ENCODE data around the gene SULT1B1. TPM values are rescaled to one million over a fixed set of nuclear protein-coding genes. Genes with fewer than 3 reads are reported as not detected.

Gene SULT1B1
- total and polyA plus RNA-seq, 10 of the 15 experiments (the other 5 are each of a cell fraction or from before 2014, with no cell fraction given), result 0.01 to 0.05 (median 0.01) TPM; not detected in 7

DNA sequence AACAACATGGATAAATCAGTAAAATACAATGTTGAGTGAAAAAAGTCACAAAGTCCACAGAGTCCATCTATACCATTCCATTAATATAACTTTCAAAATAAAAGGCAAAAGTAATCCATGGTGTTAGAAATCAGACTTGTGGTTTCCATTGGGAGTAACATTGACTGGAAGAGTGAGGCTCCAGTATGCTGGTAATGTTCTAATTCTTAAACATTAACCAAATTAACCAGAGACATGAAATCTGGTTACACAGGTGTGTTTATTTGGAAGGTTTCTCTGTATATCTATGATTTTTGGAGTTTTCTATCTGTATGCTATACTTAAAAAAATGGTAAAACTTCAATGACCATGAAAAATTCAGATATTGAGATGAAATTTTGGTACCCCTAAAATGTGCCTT, 42.6 kb downstream of the SULT1B1 start:
- ChIA-PET SMC1A (ENCODE audit: uncharacterized antibody, unreplicated experiment) (interaction anchor here (0.6 kb wide), 1 partner anchor 651 kb away, joined by 3 read pairs; no protein-coding TSS in a partner anchor), CTCF (no interaction called here), RAD21 (ENCODE audit: unreplicated experiment) (no interaction called here), POLR2A (no interaction called here)
- no peak for FAIRE-seq
- in situ Hi-C loops (cut with MboI), result no loop called here
- H3K4me1 ChIP-seq (ENCODE audit: control insufficient read depth, insufficient read depth, low read length), result no peaks in the 10 kb centered on the region
- no peak for TF ChIP-seq SRF (IDR thresholded peaks at IDR 0.05; ENCODE audit: low read depth in 2 of 2, low read length in 2 of 2)
- TF ChIP-seq, protein P1, sequence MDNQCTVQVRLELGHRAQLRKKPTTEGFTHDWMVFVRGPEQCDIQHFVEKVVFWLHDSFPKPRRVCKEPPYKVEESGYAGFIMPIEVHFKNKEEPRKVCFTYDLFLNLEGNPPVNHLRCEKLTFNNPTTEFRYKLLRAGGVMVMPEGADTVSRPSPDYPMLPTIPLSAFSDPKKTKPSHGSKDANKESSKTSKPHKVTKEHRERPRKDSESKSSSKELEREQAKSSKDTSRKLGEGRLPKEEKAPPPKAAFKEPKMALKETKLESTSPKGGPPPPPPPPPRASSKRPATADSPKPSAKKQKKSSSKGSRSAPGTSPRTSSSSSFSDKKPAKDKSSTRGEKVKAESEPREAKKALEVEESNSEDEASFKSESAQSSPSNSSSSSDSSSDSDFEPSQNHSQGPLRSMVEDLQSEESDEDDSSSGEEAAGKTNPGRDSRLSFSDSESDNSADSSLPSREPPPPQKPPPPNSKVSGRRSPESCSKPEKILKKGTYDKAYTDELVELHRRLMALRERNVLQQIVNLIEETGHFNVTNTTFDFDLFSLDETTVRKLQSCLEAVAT (IDR thresholded peaks at IDR 0.05), result no peak
- no peaks in the 10 kb centered on the region for H3K79me2 ChIP-seq (ENCODE audit: control insufficient read depth, insufficient read depth, low read length)
- no peaks in the 10 kb centered on the region for H3K9me3 ChIP-seq (replicated peaks; ENCODE audit: control insufficient read depth, insufficient read depth, low read length)
- no peak overlapping the region for H3K27ac ChIP-seq (ENCODE audit: control insufficient read depth, insufficient read depth)
- H3K4me2 ChIP-seq (ENCODE audit: control insufficient read depth, insufficient read depth), result no peak overlapping the region
- intact Hi-C loops (cut with micrococcal nuclease; ENCODE audit: unreplicated experiment), result no loop called here
- no peak overlapping the region for H2AFZ ChIP-seq (ENCODE audit: control insufficient read depth, low read depth, low read length)
- no TSS peak for BruUV-seq (replicated peaks)
- H3K36me3 ChIP-seq (ENCODE audit: control insufficient read depth in 2 of 2, insufficient read depth in 2 of 2, low read length in 1 of 2), result no peaks in the 10 kb centered on the region
- H3K9ac ChIP-seq (ENCODE audit: control insufficient read depth, insufficient read depth, low read length), result no peak overlapping the region
- no peak for ATAC-seq
- DNase-seq (ENCODE audit: low read depth, low spot score), result no peak
- H4K20me1 ChIP-seq (ENCODE audit: control insufficient read depth, insufficient read depth), result no peaks in the 10 kb centered on the region
- H3K27me3 ChIP-seq (replicated peaks in 1 of 2; ENCODE audit: control insufficient read depth in 2 of 2, insufficient read depth in 2 of 2, low read length in 1 of 2), result no peaks in the 10 kb centered on the region; a peak in 1 of 4 replicates
- no peak overlapping the region for H3K4me3 ChIP-seq

DNA sequence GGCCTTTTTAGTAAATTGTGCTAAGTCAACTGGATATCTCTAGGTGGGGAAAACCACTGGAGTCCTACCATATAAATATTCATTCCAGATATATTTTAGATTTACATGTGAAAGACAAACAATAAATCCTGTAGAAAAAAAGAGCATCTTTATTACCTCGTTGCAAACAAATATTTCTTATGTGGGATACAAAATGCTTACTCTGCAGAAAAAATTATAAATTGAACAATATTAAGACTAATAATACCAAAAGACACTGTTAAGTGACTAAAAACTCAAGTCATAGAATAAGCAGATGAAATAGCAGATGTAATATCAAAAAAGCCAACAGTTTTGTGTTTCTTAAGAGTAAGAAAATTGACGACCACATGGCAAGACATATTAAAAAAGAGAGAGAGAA, 43.8 kb downstream of the SULT1B1 start:
- Histone ChIP-seq H4K20me1 (ENCODE audit: control insufficient read depth, insufficient read depth) (no peaks in the 10 kb centered on the region), H2AFZ (ENCODE audit: control insufficient read depth, low read depth, low read length) (no peak overlapping the region), H3K27ac (ENCODE audit: control insufficient read depth, insufficient read depth) (no peak overlapping the region), H3K9me3 (replicated peaks; ENCODE audit: control insufficient read depth, insufficient read depth, low read length) (no peaks in the 10 kb centered on the region), H3K9ac (ENCODE audit: control insufficient read depth, insufficient read depth, low read length) (no peak overlapping the region), H3K4me3 (no peak overlapping the region), H3K36me3 (ENCODE audit: control insufficient read depth in 2 of 2, insufficient read depth in 2 of 2, low read length in 1 of 2) (no peaks in the 10 kb centered on the region), H3K4me2 (ENCODE audit: control insufficient read depth, insufficient read depth) (no peak overlapping the region), H3K4me1 (ENCODE audit: control insufficient read depth, insufficient read depth, low read length) (no peaks in the 10 kb centered on the region), H3K27me3 (replicated peaks in 1 of 2; ENCODE audit: control insufficient read depth in 2 of 2, insufficient read depth in 2 of 2, low read length in 1 of 2) (no peaks in the 10 kb centered on the region; a peak in 1 of 4 replicates), H3K79me2 (ENCODE audit: control insufficient read depth, insufficient read depth, low read length) (no peaks in the 10 kb centered on the region)
- RAD21 ChIA-PET (ENCODE audit: unreplicated experiment), result no interaction called here
- ATAC-seq (no peak), FAIRE-seq (no peak), DNase-seq (ENCODE audit: low read depth, low spot score) (no peak)
- intact Hi-C loops (cut with micrococcal nuclease; ENCODE audit: unreplicated experiment), result no loop called here
- POLR2A ChIA-PET, result no interaction called here
- no TSS peak for BruUV-seq (replicated peaks)
- SMC1A ChIA-PET (ENCODE audit: uncharacterized antibody, unreplicated experiment), result no interaction called here
- in situ Hi-C loops (cut with MboI), result no loop called here
- CTCF ChIA-PET, result no interaction called here
- 0% methylated on average over 2 of the region's 2 CpGs for WGBS (ENCODE audit: insufficient coverage, insufficient replicate concordance, low lambda C conversion rate, missing lambda C conversion rate)
- no peak for TF ChIP-seq SREBF1 (IDR thresholded peaks at IDR 0.05; ENCODE audit: low read length)
- TF ChIP-seq, protein P2, sequence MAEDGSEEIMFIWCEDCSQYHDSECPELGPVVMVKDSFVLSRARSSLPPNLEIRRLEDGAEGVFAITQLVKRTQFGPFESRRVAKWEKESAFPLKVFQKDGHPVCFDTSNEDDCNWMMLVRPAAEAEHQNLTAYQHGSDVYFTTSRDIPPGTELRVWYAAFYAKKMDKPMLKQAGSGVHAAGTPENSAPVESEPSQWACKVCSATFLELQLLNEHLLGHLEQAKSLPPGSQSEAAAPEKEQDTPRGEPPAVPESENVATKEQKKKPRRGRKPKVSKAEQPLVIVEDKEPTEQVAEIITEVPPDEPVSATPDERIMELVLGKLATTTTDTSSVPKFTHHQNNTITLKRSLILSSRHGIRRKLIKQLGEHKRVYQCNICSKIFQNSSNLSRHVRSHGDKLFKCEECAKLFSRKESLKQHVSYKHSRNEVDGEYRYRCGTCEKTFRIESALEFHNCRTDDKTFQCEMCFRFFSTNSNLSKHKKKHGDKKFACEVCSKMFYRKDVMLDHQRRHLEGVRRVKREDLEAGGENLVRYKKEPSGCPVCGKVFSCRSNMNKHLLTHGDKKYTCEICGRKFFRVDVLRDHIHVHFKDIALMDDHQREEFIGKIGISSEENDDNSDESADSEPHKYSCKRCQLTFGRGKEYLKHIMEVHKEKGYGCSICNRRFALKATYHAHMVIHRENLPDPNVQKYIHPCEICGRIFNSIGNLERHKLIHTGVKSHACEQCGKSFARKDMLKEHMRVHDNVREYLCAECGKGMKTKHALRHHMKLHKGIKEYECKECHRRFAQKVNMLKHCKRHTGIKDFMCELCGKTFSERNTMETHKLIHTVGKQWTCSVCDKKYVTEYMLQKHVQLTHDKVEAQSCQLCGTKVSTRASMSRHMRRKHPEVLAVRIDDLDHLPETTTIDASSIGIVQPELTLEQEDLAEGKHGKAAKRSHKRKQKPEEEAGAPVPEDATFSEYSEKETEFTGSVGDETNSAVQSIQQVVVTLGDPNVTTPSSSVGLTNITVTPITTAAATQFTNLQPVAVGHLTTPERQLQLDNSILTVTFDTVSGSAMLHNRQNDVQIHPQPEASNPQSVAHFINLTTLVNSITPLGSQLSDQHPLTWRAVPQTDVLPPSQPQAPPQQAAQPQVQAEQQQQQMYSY (CRISPR knock-in tag; IDR thresholded peaks at IDR 0.05), result no peak
- TF ChIP-seq EGR1 (IDR thresholded peaks at IDR 0.05; ENCODE audit: borderline replicate concordance in 1 of 2, low read depth in 2 of 2, low read length in 2 of 2), result no peak
- no peak for TF ChIP-seq TCF7 (IDR thresholded peaks at IDR 0.05; ENCODE audit: borderline replicate concordance)
- no peak for TF ChIP-seq SMAD1 (IDR thresholded peaks at IDR 0.05; ENCODE audit: low read depth, partially characterized antibody)
- TF ChIP-seq ZNF207 (IDR thresholded peaks at IDR 0.05; ENCODE audit: borderline replicate concordance), result no peak
- TF ChIP-seq, protein P3, sequence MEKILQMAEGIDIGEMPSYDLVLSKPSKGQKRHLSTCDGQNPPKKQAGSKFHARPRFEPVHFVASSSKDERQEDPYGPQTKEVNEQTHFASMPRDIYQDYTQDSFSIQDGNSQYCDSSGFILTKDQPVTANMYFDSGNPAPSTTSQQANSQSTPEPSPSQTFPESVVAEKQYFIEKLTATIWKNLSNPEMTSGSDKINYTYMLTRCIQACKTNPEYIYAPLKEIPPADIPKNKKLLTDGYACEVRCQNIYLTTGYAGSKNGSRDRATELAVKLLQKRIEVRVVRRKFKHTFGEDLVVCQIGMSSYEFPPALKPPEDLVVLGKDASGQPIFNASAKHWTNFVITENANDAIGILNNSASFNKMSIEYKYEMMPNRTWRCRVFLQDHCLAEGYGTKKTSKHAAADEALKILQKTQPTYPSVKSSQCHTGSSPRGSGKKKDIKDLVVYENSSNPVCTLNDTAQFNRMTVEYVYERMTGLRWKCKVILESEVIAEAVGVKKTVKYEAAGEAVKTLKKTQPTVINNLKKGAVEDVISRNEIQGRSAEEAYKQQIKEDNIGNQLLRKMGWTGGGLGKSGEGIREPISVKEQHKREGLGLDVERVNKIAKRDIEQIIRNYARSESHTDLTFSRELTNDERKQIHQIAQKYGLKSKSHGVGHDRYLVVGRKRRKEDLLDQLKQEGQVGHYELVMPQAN (conservative IDR thresholded peaks at IDR 0.05), result no peak
- TF ChIP-seq YY1 (IDR thresholded peaks at IDR 0.05; ENCODE audit: low read depth, low read length), result no peak
- no peak for TF ChIP-seq GABPA (IDR thresholded peaks at IDR 0.05; ENCODE audit: low read depth)
